Measurements from ENCODE around the gene PHF3.

PHF3 gene, protein sequence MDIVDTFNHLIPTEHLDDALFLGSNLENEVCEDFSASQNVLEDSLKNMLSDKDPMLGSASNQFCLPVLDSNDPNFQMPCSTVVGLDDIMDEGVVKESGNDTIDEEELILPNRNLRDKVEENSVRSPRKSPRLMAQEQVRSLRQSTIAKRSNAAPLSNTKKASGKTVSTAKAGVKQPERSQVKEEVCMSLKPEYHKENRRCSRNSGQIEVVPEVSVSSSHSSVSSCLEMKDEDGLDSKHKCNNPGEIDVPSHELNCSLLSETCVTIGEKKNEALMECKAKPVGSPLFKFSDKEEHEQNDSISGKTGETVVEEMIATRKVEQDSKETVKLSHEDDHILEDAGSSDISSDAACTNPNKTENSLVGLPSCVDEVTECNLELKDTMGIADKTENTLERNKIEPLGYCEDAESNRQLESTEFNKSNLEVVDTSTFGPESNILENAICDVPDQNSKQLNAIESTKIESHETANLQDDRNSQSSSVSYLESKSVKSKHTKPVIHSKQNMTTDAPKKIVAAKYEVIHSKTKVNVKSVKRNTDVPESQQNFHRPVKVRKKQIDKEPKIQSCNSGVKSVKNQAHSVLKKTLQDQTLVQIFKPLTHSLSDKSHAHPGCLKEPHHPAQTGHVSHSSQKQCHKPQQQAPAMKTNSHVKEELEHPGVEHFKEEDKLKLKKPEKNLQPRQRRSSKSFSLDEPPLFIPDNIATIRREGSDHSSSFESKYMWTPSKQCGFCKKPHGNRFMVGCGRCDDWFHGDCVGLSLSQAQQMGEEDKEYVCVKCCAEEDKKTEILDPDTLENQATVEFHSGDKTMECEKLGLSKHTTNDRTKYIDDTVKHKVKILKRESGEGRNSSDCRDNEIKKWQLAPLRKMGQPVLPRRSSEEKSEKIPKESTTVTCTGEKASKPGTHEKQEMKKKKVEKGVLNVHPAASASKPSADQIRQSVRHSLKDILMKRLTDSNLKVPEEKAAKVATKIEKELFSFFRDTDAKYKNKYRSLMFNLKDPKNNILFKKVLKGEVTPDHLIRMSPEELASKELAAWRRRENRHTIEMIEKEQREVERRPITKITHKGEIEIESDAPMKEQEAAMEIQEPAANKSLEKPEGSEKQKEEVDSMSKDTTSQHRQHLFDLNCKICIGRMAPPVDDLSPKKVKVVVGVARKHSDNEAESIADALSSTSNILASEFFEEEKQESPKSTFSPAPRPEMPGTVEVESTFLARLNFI (N-terminal part only)

DNA sequence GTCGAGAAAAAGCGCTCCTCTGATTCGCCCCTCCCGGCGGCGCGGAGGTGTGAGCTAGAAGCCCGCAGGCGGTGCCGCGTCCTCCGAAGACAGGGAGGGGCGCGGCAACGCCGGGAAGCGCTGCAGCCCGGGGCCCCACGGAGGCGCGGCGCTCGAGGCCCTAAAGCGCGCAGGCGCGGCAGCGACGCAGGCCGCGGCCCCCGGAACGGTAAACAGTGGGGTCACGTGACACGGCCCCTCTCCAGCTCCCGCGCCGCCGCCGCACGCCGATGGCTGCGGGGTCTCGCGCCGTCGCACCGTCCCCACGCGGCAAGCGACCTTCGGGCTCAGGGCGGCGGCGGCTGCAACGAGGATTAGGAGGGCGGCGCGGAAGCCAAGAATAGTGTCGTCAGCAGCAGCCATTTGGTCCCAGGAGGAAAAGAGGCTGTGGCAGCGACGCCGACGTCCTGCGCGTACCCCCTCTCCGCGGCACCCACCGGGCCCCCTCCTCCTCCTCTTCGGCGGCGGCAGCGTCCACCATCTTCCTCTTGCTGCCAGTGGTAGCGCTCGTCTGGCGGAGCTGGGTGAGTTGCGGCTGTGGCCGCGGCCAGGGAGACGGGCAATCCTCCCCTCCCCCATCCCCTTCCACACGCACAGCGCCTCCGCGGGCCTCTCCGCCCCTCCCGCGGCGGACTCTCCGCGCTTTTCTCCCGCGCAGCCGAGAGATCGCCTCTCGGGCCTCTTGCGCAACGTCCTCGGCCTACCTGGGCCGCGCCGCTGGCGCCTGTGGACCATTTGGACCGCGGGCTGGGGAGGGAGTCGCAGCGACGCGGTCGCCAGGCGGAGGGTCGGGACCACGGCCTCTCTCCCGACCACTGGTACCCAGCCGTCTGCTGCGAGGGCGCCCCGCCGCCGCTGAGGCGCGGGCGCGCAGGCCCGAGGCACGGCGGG, at the start of gene PHF3:
Gene PHF3 (plus strand): TSS at position 215 of the 930 bp plus-strand sequence. CDS start 10,750 bp downstream, outside the sequence.
- peak; percentile 74 to 85 (median 82) for DNase-seq (ENCODE audit: low read depth in 3 of 3)

DNA sequence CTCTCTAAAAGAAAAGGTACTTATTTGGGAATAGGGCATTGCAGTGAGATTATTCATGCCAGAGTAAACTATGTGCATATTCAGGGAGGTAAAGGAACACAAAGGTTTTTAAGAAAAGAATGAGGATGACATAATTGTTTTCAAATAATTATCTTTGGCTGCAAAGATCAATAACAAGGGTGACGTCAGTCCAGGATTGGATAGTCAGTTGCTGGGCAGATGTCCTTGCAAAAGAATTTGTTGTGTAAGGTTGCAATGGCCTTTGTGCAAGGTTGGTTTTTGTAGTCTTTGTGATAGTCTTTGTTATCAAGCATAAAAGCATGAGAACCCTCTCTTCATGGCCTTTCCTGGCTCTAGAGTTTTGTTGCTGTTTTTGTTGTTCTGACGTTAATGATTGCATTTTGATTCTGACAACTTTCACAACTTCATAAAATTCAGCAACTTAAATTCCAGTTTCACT, 45.6 kb upstream of the PHF3 start:
- no peak for DNase-seq (ENCODE audit: low read depth in 3 of 3)

DNA sequence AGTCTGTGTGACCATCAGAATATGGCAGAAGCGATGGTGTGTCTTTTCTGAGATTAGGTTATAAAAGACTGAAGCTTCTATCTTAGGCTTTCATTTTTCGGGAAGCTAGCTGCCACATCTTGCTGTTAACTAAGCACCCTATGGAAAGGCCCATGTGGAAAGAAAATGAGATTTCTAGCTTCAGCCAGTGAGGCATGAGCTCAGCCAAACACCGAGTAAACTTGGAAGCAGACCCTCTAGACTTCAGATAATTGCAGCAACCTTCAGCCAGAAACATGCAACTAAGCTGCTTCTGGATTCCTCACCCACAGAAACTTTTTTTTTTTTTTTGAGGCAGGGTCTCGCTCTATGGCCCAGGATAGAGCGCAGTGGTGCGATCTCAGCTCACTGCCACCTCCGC, 42.7 kb upstream of the PHF3 start:
- no peak for DNase-seq (ENCODE audit: low read depth in 3 of 3)

DNA sequence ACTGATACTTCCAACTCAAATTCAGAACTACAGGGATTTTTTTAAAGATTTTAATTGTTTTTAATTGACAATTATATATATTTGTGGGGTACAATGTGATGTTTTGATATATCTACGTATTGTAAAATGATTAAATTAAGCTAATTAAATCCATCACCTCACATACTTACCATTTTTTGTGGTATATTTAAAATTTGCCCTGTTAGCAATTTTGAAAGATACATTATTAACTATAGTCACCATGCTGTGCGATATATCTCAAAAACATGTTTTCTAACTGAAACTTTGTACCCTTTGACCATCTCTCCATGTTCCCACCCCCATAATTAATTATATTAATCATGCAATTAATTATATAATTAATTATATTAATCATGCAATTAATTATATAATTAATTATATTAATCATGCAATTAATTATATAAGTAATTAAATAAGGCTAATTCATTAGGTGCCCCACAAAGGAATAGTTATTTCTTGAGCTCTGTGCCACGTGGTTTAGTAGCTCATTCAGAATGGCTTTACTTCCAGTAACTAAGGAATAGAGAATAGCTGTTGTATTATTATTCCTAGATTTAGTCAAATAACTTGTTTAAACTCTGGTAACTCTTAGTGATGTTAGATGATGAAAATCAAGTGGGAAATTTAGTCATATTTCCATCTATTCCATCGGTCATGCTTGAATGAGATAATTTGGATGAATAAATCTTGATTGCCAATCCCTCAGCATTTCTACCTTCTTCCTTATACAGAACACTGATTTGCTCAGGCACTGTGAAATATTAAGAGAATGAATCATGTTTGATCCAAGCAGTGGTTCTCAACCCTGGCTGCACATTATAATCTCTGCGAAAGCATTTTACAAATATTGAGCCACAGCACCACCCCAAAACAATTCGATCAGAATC, 38.2 kb upstream of the PHF3 start:
- no peak for DNase-seq (ENCODE audit: low read depth in 3 of 3)

DNA sequence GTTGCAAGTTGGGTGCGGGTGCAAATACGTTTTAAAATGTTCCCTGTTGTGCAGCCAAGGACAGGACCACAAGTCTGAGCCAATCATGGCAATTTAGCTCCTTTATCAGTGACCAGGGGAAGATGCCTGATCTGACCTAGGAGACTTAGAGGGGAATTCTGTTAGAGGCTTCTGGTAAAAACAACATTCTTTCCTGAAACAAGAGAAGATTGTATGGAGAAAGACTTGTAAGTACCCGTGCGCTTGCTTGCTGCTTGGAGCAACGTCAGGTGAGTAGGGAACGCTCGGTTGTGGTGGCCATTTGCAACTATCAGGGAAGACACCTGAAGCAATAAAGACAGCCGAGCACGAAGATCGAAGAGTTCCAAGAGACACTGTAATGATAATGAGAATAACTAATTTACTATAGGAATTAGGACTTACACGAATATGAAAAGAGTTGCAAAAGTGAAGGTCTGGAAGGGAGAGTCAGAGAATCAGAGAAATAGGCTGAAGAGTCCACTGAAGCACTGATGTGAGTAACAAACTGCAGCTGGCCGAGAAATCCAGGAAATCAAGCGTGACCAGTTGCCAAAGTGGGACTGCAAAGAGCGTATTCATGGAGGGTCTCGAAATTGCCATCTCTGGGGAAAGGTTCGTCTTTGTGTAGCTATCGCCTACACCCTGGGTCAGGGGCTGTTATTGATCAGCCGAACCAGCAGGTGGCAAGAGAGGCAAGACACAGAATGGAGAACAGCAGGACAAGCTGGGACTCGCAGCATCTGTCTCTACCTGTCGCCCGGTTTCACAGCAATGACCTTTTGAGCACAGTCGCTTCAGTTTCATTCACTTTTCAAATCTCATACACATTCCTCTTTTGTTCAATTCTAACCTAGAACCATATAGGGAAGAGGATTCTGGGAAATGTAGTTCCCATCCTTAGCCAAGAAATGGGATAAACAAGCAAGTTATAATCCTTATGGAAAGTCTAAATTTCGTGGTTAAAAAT, 37.3 kb upstream of the PHF3 start:
- DNase-seq (ENCODE audit: low read depth in 3 of 3): peak; percentile 32 to 68 (median 53)

DNA sequence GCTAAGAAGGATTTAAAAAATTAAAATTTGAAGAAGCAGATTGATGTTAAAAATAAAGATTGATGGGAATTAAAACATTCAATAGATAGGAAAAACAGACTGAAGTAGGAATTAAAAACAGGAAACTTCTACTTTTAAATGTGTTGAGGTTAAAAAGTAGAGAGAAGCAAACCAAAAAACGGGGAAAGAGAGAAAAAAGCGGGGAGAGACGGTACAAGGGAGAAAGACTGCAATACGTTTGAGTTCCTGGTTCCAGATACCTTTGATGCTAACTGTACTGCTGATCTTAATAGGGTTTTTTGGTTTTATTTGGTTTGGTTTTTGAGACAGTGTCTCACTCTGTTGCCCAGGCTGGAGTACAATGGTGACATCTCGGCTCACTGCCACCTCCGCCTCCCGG, 36.4 kb upstream of the PHF3 start:
- no peak for DNase-seq (ENCODE audit: low read depth in 3 of 3)

DNA sequence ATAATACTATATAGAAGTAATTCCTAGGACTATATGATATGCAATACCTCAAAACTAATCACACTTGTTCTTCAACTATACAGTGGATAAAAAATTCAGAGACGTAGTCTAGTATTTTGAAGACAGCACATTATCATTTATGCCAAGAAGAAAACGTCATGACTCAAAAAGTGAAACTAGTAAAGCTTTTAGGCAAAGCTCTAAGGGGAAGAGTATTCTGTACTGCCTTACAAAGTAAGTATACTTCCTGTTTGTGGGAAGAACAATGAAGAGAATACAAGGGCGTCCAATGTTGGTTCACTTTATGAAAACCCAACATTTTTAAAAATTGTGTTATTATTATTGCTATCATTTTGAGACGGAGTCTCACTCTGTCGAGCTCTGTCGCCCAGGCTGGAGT, 35.5 kb upstream of the PHF3 start:
- no peak for DNase-seq (ENCODE audit: low read depth in 3 of 3)

DNA sequence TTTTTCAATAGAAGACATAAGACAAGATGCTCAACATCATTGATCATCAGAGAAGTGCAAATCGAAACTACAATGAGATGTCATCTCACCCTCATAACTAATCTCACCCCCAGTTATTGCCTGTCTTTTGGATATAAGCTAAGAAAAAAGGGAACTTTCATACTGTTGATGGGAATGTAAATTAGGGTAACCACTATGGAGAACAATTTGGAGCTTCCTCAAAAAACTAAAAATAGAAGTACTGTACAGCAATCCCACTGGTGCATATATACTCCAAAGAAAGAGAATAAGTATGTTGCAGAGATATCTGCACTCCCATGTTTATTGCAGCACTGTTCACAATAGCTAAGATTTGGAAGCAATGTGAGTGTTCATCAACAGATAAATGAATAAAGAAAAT, 26.4 kb upstream of the PHF3 start:
- no peak for DNase-seq (ENCODE audit: low read depth in 3 of 3)

DNA sequence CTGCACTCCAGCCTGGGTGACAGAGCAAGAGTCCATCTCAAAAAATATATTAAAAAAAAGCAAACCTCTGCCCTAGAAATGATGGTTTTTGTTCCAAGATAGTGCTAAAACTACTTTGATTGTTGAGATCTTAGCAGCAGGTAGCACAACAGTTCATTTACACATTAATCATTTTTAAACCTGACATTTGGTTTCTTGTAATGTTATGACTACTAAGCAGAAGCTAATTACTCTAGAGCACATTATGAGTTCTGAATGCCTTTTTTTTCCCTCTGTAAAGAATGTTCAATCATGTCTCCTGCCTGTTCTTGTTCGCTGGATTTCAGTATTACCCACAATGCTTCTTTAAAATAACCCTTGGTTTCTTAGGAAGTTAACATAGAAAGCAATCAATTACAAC, 24.7 kb upstream of the PHF3 start:
- DNase-seq (ENCODE audit: low read depth in 3 of 3): no peak

DNA sequence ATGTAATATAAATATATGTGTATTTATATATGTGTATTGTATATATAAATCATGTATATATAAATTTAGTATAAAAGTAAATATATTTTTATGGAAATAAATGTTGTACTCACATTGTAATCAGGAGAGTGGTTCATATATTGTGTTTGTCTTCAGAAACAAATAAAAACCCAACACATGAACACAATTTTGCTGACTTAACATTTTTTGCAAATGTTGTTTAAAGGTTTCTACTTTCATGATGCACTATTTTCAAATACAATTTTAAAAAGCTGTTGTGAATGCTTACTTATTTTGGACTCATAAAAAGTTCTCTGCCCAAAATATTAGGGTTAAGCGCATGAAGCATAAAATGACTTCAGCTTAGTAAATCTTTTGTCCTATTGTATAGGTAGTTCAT, 24.0 kb upstream of the PHF3 start:
- DNase-seq (ENCODE audit: low read depth in 3 of 3): no peak

DNA sequence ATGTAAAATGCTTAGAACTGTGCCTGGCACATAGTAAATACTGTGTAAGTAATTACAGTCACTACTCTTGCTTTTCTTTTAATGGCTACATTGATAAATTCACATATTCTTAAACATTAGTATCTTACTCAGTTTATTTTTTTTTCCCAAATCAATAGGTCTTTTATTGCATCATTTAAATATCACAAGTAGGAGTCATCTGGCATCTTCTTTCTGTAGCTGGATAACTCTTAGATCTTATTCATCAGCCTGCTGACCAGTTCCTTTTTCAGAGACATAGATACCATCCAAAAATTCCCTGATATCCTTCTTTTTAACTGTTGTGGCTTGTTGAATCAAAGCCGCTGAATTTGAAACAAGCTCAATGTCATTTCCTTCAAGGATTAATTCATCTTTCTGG, 20.0 kb upstream of the PHF3 start:
- DNase-seq (ENCODE audit: low read depth in 3 of 3): no peak

DNA sequence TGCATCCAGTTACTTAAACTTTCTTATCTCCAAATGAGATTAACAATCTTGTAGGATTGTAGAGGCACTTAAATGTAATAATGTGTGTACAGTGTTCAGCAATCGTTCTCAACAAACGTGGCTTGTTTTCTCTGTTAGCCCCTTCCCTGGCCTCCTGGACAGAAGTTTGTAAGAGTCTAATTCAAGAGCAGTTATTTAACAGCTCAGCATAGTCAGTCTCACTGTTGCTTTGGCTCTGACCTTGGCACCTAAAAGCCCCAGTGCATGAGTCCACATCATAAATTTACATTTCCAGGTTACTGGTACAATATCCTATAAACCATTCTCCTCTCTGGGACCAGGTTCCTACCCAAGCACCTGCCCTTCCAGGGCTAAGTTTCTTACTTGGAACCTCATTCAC, 11.5 kb upstream of the PHF3 start:
- DNase-seq (ENCODE audit: low read depth in 3 of 3): no peak

DNA sequence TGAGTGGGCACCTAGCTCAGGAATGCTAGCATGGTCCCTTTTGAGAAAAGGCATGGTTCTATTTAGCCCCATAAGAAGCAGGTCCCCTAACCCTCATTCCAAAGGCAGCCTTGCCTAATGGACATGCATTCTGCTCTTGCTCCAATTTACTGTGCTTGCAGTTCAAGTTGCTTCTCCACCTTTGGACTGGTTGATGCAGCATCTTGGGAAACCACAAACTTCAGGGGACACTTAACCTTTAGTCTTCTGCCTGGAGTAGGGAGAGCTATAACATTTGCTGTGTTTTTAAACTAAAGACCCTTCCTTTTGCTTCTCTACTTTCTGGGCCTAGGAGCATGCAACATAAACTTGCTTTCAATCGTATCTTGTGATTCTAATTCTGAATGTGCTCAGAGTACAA, 5.1 kb upstream of the PHF3 start:
- DNase-seq (ENCODE audit: low read depth in 3 of 3): no peak

DNA sequence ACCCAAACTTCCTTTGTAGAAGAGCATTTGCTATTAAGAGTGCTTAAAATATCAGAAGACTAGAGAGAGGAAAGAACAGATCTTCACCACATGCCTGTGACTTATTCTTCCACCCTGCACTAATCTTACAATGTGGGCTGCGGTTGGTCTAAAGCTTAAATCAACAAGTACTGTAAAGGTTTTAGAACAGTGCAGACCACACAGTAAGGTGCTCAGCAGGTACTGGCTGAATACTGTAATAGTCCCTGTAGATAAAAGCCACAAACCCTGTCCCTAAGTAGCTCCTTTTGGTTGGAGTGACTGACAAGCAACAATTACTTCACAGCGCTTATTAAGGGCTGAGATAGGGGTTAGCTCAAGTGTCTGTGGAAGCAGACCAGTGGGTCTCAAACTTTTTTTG, 972 bp upstream of the PHF3 start:
- no peak for DNase-seq (ENCODE audit: low read depth in 3 of 3)

DNA sequence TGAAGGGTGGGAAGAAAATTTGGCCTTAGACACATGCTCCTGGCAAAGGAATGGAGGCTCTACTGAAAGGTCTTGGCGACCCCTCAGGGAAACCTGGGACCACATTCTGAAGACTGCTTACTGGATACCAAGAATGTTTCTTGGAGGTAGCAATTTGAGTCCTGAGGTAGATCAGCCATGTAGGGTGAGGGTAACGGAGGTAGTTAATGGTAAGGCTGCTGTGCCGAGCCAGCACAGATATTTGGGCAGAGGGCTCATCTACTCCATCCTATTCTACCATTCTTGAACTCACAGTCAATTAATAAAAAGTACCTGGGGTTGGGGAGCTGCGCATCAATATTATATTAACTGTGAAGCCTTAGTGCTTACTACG, 401 bp upstream of the PHF3 start:
- DNase-seq (ENCODE audit: low read depth in 3 of 3): peak in 1 of 3 experiments; percentile 0

DNA sequence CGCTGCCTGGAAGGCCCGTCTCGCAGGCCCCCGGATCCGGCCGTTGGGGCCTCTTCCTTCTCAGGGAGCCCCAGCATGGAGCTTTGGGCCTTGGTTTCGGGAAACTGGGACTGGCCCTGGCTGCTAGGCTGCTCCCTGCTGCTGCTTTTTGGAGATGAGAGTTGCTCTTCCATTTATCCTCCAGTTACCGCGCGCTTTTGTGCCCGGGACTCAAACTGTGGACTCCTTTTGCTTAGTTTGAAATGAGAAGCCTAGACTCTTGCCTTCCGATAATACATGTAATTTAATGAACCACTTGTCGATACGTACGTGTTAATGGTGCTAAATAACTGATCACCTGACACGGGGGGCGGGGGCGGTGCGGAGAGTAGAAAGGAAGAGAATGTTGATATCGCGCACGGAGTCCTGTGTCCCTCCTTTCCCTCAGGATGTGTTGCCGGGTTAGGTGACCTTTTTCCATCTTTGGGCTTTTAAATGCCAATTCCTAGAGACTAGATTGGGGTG, 968 bp downstream of the PHF3 start:
- peak; percentile 28 to 61 (median 35) for DNase-seq (ENCODE audit: low read depth in 3 of 3)

DNA sequence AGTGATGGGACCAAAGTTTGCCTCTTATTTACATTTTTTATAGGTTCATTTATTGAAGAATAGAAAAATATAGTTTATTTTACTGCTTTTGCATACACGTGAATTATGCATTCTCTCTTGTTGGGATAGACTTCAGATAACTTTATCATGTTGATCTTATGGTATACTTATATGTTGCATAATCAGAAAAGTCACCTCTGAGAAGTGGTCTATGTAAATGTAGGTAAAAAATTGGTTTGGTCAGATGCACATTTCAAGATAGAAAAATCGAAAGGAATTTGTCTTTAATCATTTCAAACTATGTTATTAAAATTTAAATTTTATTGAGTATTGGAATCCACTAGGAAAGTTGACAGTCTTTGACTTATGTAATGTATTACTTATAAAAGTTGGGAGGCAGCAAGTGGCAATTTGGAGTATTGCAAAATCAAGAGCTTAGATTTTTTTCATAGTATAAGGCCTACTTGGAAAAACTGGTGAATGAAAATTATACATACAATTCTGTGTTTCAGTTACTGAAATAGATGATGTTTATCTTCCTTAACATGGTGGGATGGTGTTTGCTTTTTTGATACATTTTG, 2.4 kb downstream of the PHF3 start:
- DNase-seq (ENCODE audit: low read depth in 3 of 3): no peak

DNA sequence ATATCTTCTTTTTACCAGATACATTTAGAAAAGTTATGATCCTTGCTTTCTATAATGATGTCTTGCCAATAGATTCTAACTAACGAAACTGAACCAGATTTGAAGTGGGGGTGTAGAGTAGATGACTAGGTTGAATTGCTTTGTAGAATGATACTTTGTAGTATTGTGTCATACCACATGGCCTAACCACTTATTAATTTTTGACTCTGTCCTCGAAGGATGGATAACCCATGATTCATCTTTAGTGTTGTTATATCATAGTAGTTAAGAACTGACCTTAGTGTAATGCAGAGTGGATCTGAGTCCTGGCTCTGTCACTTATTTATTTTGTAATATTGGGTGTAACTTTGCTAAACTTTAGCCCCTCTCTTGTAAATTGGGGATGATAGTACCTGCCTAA, 4.5 kb downstream of the PHF3 start:
- DNase-seq (ENCODE audit: low read depth in 3 of 3): no peak

Measured in stimulated activated CD4-positive, alpha-beta T cell treated with anti-CD3 and anti-CD28 coated beads, TNF-alpha, amount 100 ng/mL, for 24 hours (primary cell).